ENCODE measurements around the gene MFSD12.

DNA sequence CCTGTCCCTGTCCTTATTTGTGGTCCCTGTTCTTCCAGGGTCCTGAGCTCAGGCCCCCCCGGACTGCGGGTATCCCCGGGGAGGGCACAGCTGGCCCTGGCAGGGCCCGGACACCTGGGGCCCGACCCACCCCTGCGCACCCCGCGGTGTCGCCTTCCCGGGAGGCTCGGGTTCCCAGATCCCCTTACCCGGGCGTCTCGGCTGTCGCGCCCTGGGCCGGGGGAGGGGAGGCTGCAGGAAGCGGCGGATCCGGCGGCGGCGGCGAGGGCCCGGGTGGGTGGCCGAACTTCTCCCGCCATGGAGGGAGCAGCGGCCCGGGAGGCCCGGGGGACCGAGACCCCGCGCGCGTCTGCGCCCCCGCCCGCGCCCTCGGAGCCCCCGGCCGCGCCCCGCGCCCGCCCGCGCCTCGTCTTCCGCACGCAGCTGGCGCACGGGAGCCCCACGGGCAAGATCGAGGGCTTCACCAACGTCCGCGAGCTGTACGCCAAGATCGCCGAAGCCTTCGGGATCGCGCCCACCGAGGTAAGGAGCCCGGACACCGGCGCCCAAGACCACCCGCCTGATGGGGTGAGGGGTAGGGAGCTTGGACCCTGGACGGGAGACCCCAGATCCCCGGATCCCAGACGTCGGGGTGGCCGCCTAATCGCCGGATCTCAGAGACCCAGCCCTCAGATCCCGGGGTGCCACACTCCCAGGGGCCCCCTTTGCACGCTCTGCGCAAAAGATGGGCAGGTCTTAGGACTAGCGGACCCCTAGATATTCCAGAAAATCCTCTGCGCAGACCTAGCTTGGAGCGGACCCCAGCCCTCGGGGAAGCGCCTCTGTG, 28.1 kb upstream of the MFSD12 start, which contains the start of gene GIPC3:
- TF ChIP-seq EZH2 (IDR thresholded peaks at IDR 0.05; ENCODE audit: borderline replicate concordance) (peak; percentile 84), EZH2phosphoT487 (IDR thresholded peaks at IDR 0.05; ENCODE audit: low read depth, severe bottlenecking, unreplicated experiment) (no peak)
- TF ChIP-seq, protein P1, sequence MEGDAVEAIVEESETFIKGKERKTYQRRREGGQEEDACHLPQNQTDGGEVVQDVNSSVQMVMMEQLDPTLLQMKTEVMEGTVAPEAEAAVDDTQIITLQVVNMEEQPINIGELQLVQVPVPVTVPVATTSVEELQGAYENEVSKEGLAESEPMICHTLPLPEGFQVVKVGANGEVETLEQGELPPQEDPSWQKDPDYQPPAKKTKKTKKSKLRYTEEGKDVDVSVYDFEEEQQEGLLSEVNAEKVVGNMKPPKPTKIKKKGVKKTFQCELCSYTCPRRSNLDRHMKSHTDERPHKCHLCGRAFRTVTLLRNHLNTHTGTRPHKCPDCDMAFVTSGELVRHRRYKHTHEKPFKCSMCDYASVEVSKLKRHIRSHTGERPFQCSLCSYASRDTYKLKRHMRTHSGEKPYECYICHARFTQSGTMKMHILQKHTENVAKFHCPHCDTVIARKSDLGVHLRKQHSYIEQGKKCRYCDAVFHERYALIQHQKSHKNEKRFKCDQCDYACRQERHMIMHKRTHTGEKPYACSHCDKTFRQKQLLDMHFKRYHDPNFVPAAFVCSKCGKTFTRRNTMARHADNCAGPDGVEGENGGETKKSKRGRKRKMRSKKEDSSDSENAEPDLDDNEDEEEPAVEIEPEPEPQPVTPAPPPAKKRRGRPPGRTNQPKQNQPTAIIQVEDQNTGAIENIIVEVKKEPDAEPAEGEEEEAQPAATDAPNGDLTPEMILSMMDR (IDR thresholded peaks at IDR 0.05; ENCODE audit: poor library complexity): no peak
